Kidney (tissue), 2 donors: ENCODE measurements around the gene CABCOCO1. TPM values are rescaled to one million over a fixed set of nuclear protein-coding genes. Genes with fewer than 3 reads are reported as not detected.

Experiments
- polyA plus RNA-seq: library from polyadenylated mRNA; stranded (reverse); fragments of 350-450 nt; fragmentation: Illumina TruSeq; extraction: RNeasy Lipid Tissue Mini Kit (QIAGEN cat#74804); gene quantifications from one replicate; pipeline ENCODE4 v1.2.3, GENCODE V29; 2014; ENCODE audit warnings: low read depth, low replicate concordance; ENCODE audit not compliant: insufficient read depth
- total RNA-seq: library from RNA; stranded (reverse); fragmentation: NEBNext Ultra II Directional; extraction: Animal tissue kit (Norgen Biotek cat#: 25700); gene quantifications from one replicate; pipeline ENCODE4 v1.2.1, GENCODE V29; 2021
- donor health status: DM: yes; HTN: yes; CAD: no.

Gene CABCOCO1
- total and polyA plus RNA-seq, 2 donors from 2014 or later: 1.5 to 2.3 TPM

Other genes with a start within 250 kb of the CABCOCO1 start
- 1.2 TPM for gene TMEM26, start 209.5 kb upstream of the CABCOCO1 start, total RNA-seq
- 1.6 TPM for gene TMEM26, start 209.5 kb upstream of the CABCOCO1 start, polyA plus RNA-seq
- gene ARID5B, start 238.8 kb downstream of the CABCOCO1 start, total RNA-seq: 77.9 TPM
- gene ARID5B, start 238.8 kb downstream of the CABCOCO1 start, polyA plus RNA-seq: 8.6 TPM